Colonic mucosa (tissue), 4 donors: Measurements from ENCODE around the gene JAKMIP3. TPM values are rescaled to one million over a fixed set of nuclear protein-coding genes. Genes with fewer than 3 reads are reported as not detected.

Experiments used
- DNase-seq: peaks from one replicate; pipeline ENCODE4 v3.0.0-alpha.2; 2020
- H3K27ac ChIP-seq: fragments of 200-600 bp; one replicate; pipeline ENCODE4 v1.8.0; 2021
- H3K27me3 ChIP-seq: fragments of 200-600 bp; one replicate; pipeline ENCODE4 v1.8.0; 2021
- H3K36me3 ChIP-seq: fragments of 200-600 bp; one replicate; pipeline ENCODE4 v1.8.0; 2021
- H3K4me1 ChIP-seq: fragments of 200-600 bp; one replicate; pipeline ENCODE4 v1.8.0; 2021; ENCODE audit warnings: mild to moderate bottlenecking
- H3K4me3 ChIP-seq: fragments of 200-600 bp; one replicate; pipeline ENCODE4 v1.8.0; 2021
- H3K9ac ChIP-seq, 2 donors: one replicate each; pipeline ENCODE4 v1.7.0; 2013; ENCODE audit warnings: control low read depth in 2 of 2, low read depth in 2 of 2, low read length in 2 of 2
- H3K9me3 ChIP-seq: fragments of 200-600 bp; one replicate; pipeline ENCODE4 v1.8.0; 2021
- intact Hi-C: fragments of 100-400 bp; cut with DNase I; formaldehyde crosslinking; loops from one replicate; pipeline ENCODE4 v1.14.1; 2022
- total RNA-seq, 2 donors: library from RNA; stranded (reverse); fragmentation: NEBNext Ultra II Directional in 1 of 2; extraction: Animal tissue kit (Norgen Biotek cat#: 25700) in 1 of 2; gene quantifications; one replicate each; pipeline ENCODE4 v1.2.1, GENCODE V29; 2021
- TF ChIP-seq, protein P1 (sequence below): fragments of 200-600 bp; IDR thresholded peaks from one replicate; pipeline ENCODE4 v1.8.0; 2022; ENCODE audit warnings: antibody characterized with exemption, mild to moderate bottlenecking
- donor health status: healthy.
- donor health status: DM: no; HTN: no; CAD: no.
- donor health status: DM: no; HTN: no; CAD: no.

Gene JAKMIP3
- total RNA-seq, 2 donors from 2014 or later: 0.10 to 0.27 TPM

DNA sequence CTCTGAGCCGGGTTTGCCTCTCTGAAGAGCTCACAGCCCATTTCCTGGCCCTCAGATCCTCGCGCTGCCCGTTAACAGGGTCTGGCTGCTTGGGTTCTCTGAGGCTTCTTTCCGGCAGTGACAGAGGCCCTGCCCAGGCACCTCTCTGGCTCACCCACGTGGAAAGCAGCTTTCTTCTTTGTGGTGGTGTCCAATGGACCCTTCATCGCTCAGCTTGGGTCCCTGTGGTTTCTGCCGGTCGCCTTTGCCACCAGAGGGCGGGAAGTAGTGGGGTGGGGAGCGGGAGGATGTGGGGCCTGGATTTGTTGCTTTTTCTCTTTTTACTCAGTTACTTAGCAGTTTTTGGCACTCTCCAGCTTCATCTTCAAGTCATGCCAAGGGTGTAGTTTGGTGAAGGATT lies 15.6 kb upstream of the JAKMIP3 start:
- Histone ChIP-seq H3K36me3 (no peaks in the 10 kb centered on the region), H3K9me3 (no peaks in the 10 kb centered on the region), H3K9ac (no peak overlapping the region), H3K4me3 (no peak overlapping the region), H3K27me3 (no peaks in the 10 kb centered on the region), H3K27ac (no peak overlapping the region), H3K4me1 (no peaks in the 10 kb centered on the region)
- intact Hi-C loops: no loop called here
- TF ChIP-seq, protein P1, sequence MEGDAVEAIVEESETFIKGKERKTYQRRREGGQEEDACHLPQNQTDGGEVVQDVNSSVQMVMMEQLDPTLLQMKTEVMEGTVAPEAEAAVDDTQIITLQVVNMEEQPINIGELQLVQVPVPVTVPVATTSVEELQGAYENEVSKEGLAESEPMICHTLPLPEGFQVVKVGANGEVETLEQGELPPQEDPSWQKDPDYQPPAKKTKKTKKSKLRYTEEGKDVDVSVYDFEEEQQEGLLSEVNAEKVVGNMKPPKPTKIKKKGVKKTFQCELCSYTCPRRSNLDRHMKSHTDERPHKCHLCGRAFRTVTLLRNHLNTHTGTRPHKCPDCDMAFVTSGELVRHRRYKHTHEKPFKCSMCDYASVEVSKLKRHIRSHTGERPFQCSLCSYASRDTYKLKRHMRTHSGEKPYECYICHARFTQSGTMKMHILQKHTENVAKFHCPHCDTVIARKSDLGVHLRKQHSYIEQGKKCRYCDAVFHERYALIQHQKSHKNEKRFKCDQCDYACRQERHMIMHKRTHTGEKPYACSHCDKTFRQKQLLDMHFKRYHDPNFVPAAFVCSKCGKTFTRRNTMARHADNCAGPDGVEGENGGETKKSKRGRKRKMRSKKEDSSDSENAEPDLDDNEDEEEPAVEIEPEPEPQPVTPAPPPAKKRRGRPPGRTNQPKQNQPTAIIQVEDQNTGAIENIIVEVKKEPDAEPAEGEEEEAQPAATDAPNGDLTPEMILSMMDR: no peak
- no peak for DNase-seq

DNA sequence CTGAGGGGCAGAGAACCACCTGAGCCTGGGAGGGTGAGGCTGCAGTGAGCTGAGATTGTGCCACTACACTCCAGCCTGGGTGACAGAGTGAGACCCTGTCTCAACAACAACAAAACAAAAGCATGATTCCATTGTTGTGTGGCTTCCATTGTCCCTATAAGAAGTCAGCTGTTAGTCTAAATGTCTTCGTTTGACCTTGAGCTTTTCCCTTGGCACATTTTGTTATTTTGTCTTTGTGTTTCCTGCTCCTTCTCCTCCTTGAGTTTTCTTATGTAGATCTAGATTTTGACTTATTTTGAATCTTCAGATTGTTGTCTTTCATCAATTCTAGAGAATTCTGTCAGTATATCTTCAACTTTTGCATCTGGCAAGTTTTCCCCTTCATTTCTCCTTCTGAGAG lies 13.6 kb upstream of the JAKMIP3 start:
- DNase-seq: no peak
- H3K4me3 ChIP-seq: no peak overlapping the region
- intact Hi-C loops: no loop called here
- H3K27me3 ChIP-seq: no peaks in the 10 kb centered on the region
- H3K9me3 ChIP-seq: no peaks in the 10 kb centered on the region
- H3K4me1 ChIP-seq: no peaks in the 10 kb centered on the region
- H3K27ac ChIP-seq: no peak overlapping the region
- TF ChIP-seq, protein P1: no peak
- H3K36me3 ChIP-seq: no peaks in the 10 kb centered on the region
- H3K9ac ChIP-seq: no peak overlapping the region

DNA sequence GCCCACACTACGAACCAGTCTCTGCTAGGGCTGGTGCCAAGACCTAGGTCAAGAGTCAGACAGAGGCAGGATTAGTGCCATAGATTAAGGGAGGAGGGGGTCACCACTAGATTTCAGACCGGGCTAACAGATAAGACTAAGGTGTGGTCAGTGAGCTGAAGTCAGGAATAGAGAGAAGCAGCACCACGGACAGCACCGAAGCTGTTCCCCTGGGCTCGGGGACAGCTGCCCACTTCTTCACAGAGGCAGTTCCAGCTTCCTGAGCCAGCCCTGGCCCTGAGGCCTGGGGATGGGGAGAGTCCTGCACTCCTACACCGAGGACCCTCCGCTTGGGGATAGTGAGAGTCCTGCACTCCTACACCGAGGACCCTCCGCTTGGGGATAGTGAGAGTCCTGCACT lies 11.2 kb upstream of the JAKMIP3 start:
- H3K27me3 ChIP-seq: no peaks in the 10 kb centered on the region
- no peaks in the 10 kb centered on the region for H3K9me3 ChIP-seq
- intact Hi-C loops: no loop called here
- no peaks in the 10 kb centered on the region for H3K4me1 ChIP-seq
- H3K27ac ChIP-seq: no peak overlapping the region
- no peak for DNase-seq
- H3K9ac ChIP-seq: no peak overlapping the region
- TF ChIP-seq, protein P1: no peak
- no peaks in the 10 kb centered on the region for H3K36me3 ChIP-seq
- H3K4me3 ChIP-seq: no peak overlapping the region

DNA sequence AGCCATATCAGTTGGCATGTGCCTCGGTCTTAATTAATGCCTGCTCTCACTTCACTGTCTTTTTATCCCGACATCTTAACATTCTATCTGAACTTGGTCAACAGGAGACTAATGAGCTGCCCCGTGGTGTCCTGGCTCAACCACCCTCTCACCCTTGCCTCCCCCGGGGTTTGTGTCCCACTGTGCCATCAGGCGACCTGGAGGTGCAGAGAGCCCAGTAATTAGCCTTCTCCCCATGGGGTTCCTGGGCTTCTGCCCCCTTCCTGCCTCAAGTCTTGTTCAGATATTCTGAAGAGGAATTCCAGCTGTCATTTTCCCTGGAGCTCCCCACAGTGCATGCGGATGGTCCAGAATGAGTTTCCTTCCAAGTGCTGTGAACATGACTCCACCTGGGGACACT lies 10.1 kb upstream of the JAKMIP3 start:
- no peaks in the 10 kb centered on the region for H3K27me3 ChIP-seq
- intact Hi-C loops: no loop called here
- no peaks in the 10 kb centered on the region for H3K36me3 ChIP-seq
- H3K4me3 ChIP-seq: no peak overlapping the region
- DNase-seq: no peak
- no peaks in the 10 kb centered on the region for H3K9me3 ChIP-seq
- no peak overlapping the region for H3K27ac ChIP-seq
- no peak overlapping the region for H3K9ac ChIP-seq
- TF ChIP-seq, protein P1: no peak
- H3K4me1 ChIP-seq: no peaks in the 10 kb centered on the region

DNA sequence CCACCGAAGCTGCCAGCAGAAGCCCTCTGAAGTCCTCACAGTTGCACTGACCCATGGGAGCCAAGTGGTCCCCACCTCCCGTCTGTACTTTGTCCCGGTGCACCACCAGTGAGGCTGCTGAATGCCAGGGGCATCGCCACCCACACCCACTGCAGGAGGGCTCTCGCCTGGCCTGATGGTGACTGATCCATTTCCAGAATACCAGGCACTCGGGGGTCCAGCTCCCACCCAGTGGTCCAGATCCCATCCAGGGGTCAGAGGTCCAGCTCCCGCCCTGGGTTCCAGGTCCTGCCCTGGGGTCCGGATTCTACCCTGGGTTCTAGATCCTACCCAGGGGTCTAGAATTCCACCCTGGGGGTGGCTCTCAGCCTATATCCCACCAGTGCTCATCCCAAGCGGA lies 9.1 kb upstream of the JAKMIP3 start:
- no peak for DNase-seq
- H3K9ac ChIP-seq: no peak overlapping the region
- H3K27ac ChIP-seq: no peak overlapping the region
- H3K9me3 ChIP-seq: no peaks in the 10 kb centered on the region
- intact Hi-C loops: no loop called here
- H3K27me3 ChIP-seq: no peaks in the 10 kb centered on the region
- H3K4me1 ChIP-seq: no peaks in the 10 kb centered on the region
- TF ChIP-seq, protein P1: no peak
- no peaks in the 10 kb centered on the region for H3K36me3 ChIP-seq
- H3K4me3 ChIP-seq: no peak overlapping the region

DNA sequence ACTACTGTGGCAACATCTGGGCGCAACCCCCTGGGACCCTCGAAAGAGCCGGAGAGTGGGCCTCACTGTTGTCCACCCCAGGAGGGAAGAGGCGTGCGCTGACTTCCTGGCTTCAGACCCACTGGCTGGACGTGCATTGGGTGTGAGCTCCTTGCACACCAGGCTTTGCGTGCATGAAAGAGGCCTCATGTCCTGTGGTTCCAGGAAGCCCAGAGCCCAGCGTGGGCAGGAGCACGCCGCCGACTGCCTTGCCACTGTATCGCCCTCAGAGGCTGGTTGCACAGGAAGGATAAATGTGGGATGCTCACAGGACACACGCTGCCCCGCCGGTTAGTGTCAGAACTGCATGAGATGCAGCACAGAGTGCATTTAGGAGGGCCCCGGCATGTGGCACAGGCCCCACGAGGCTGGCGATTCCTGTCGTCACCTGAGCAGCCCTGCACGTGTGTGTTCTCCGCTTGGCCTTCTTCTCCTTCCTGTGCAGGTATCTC lies 8.5 kb upstream of the JAKMIP3 start:
- no peak for DNase-seq
- TF ChIP-seq, protein P1: no peak
- Histone ChIP-seq H3K9me3 (no peaks in the 10 kb centered on the region), H3K27ac (no peak overlapping the region), H3K36me3 (no peaks in the 10 kb centered on the region), H3K4me1 (no peaks in the 10 kb centered on the region), H3K4me3 (no peak overlapping the region), H3K27me3 (no peaks in the 10 kb centered on the region), H3K9ac (no peak overlapping the region)
- intact Hi-C loops: no loop called here
